GM23338 (cell line): ENCODE data around the gene ARMH4. TPM values are rescaled to one million over a fixed set of nuclear protein-coding genes. Genes with fewer than 3 reads are reported as not detected.

Source experiments
- ATAC-seq: fragments of 200-7000 bp; cut with Tn5 transposase; 3 replicates; pipeline ENCODE4 v1.9.1; 2020
- DNase-seq: peaks from one replicate; pipeline ENCODE4 v3.0.0-alpha.2; 2015; ENCODE audit warnings: low spot score
- H2AFZ ChIP-seq: fragments of 200-600 bp; sonication (generic); 2 replicates; pipeline ENCODE4 v1.8.0; 2016; ENCODE audit warnings: antibody characterized with exemption, mild to moderate bottlenecking, moderate library complexity
- H3F3A ChIP-seq: fragments of 200-600 bp; sonication (generic); replicated peaks from 2 replicates; pipeline ENCODE4 v1.8.0; 2017; ENCODE audit warnings: antibody characterized with exemption, mixed run types, low read depth
- H3K27ac ChIP-seq: fragments of 200-600 bp; sonication (generic); 2 replicates; pipeline ENCODE4 v1.6.1; 2016; ENCODE audit warnings: low read depth
- H3K27me3 ChIP-seq: fragments of 200-600 bp; sonication (generic); 2 replicates; pipeline ENCODE4 v1.8.0; 2016; ENCODE audit warnings: mild to moderate bottlenecking, mixed run types, moderate library complexity; ENCODE audit not compliant: insufficient read depth
- H3K36me3 ChIP-seq: fragments of 200-600 bp; sonication (generic); 2 replicates; pipeline ENCODE4 v1.8.0; 2016; ENCODE audit warnings: mild to moderate bottlenecking; ENCODE audit not compliant: insufficient read depth
- H3K4me1 ChIP-seq: fragments of 200-600 bp; sonication (generic); 2 replicates; pipeline ENCODE4 v1.8.0; 2016; ENCODE audit warnings: mild to moderate bottlenecking, moderate library complexity; ENCODE audit not compliant: insufficient read depth
- H3K4me2 ChIP-seq: fragments of 200-600 bp; sonication (generic); 2 replicates; pipeline ENCODE4 v1.7.1; 2017; ENCODE audit warnings: mixed run types
- H3K4me3 ChIP-seq: fragments of 200-600 bp; sonication (generic); 2 replicates; pipeline ENCODE4 v1.6.1; 2016; ENCODE audit warnings: mixed run types
- H3K79me2 ChIP-seq: fragments of 200-600 bp; sonication (generic); replicated peaks from 2 replicates; pipeline ENCODE4 v1.8.0; 2017; ENCODE audit warnings: mild to moderate bottlenecking; ENCODE audit not compliant: insufficient read depth
- H3K9me2 ChIP-seq: fragments of 200-600 bp; sonication (generic); 2 replicates; pipeline ENCODE4 v1.8.0; 2017; ENCODE audit not compliant: insufficient read depth
- H4K20me1 ChIP-seq: fragments of 200-600 bp; sonication (generic); replicated peaks from 2 replicates; pipeline ENCODE4 v1.8.0; 2017; ENCODE audit warnings: mild to moderate bottlenecking; ENCODE audit not compliant: insufficient read depth
- H3K27ac Mint-ChIP-seq: 2 replicates; pipeline ENCODE4 v1.8.0; 2020; ENCODE audit warnings: inconsistent platforms, mild to moderate bottlenecking, moderate library complexity, mixed read lengths
- H3K27me3 Mint-ChIP-seq: 3 replicates; pipeline ENCODE4 v1.8.0; 2022; ENCODE audit warnings: low read depth, mild to moderate bottlenecking, moderate library complexity, mixed read lengths, inconsistent platforms; ENCODE audit not compliant: insufficient read depth, poor library complexity
- H3K36me3 Mint-ChIP-seq: 3 replicates; pipeline ENCODE4 v1.8.0; 2021; ENCODE audit warnings: low read depth, mild to moderate bottlenecking, inconsistent platforms, moderate library complexity, mixed read lengths
- H3K4me1 Mint-ChIP-seq: 3 replicates; pipeline ENCODE4 v1.8.0; 2020; ENCODE audit warnings: mild to moderate bottlenecking, inconsistent platforms, mixed read lengths
- H3K4me3 Mint-ChIP-seq: 3 replicates; pipeline ENCODE4 v1.8.0; 2021; ENCODE audit warnings: moderate library complexity, mild to moderate bottlenecking, inconsistent platforms, mixed read lengths
- H3K9me3 Mint-ChIP-seq: 3 replicates; pipeline ENCODE4 v1.8.0; 2020; ENCODE audit warnings: moderate library complexity, mild to moderate bottlenecking, inconsistent platforms, mixed read lengths
- CREB1 ChIP-seq: fragments of 250-450 bp; sonication (Bioruptor Pico); IDR thresholded peaks from 2 replicates; pipeline ENCODE4 v1.5.0; 2020; ENCODE audit warnings: low read depth, mild to moderate bottlenecking, moderate library complexity
- EZH2 ChIP-seq: fragments of 200-600 bp; sonication (generic); IDR thresholded peaks from one replicate; pipeline ENCODE4 v1.8.0; 2017; ENCODE audit warnings: antibody characterized with exemption, mild to moderate bottlenecking, low read depth; ENCODE audit not compliant: unreplicated experiment
- EZH2phosphoT487 ChIP-seq: fragments of 200-600 bp; sonication (generic); IDR thresholded peaks from one replicate; pipeline ENCODE4 v1.8.1; 2018; ENCODE audit warnings: antibody characterized with exemption; ENCODE audit not compliant: unreplicated experiment
- JUNB ChIP-seq: IDR thresholded peaks from one replicate; pipeline ENCODE4 v1.6.1; 2016; ENCODE audit warnings: antibody characterized with exemption; ENCODE audit not compliant: unreplicated experiment
- NANOG ChIP-seq: IDR thresholded peaks from 2 replicates; pipeline ENCODE4 v1.6.1; 2016; ENCODE audit warnings: antibody characterized with exemption, borderline replicate concordance
- POLR2AphosphoS5 ChIP-seq: IDR thresholded peaks from 2 replicates; pipeline ENCODE4 v1.6.1; 2016; ENCODE audit warnings: antibody characterized with exemption, low read depth
- ZNF114 ChIP-seq: fragments of 250-450 bp; sonication (Bioruptor Pico); IDR thresholded peaks from 2 replicates; pipeline ENCODE4 v1.5.0; 2020; ENCODE audit warnings: mild to moderate bottlenecking, moderate library complexity
- polyA plus RNA-seq: library from polyadenylated mRNA; unstranded; fragments of >200 nt; fragmentation: Nextera tagmentation; extraction: Ambion mirVana; gene quantifications from 2 replicates; pipeline ENCODE4 v1.2.1, GENCODE V29; 2016
- total RNA-seq: library from RNA; depleted of rRNA; stranded (reverse); fragments of >200 nt; shearing (Covaris generic); gene quantifications from 2 replicates; pipeline ENCODE4 v1.2.3, GENCODE V29; 2014
- TF ChIP-seq, protein P1 (sequence below): fragments of 250-450 bp; sonication (Bioruptor Pico); IDR thresholded peaks from 2 replicates; pipeline ENCODE4 v1.5.0; 2020; ENCODE audit warnings: mild to moderate bottlenecking, moderate library complexity
- TF ChIP-seq, protein P2 (sequence below), 2 experiments: fragments of 200-600 bp in 1 of 2; sonication (generic) in 1 of 2; conservative IDR thresholded peaks; 2 replicates each; pipeline versions ENCODE4 v1.5.1 to v1.6.1; 2016 to 2017; ENCODE audit warnings: antibody characterized with exemption in 2 of 2, low read depth in 2 of 2, mild to moderate bottlenecking in 2 of 2, moderate library complexity in 1 of 2
- TF ChIP-seq, protein P3 (sequence below): IDR thresholded peaks from 2 replicates; pipeline ENCODE4 v1.6.1; 2016; ENCODE audit warnings: antibody characterized with exemption

The ARMH4 gene
- total and polyA plus RNA-seq, 2 experiments from 2014 or later = 15.5 to 20.2 TPM

DNA sequence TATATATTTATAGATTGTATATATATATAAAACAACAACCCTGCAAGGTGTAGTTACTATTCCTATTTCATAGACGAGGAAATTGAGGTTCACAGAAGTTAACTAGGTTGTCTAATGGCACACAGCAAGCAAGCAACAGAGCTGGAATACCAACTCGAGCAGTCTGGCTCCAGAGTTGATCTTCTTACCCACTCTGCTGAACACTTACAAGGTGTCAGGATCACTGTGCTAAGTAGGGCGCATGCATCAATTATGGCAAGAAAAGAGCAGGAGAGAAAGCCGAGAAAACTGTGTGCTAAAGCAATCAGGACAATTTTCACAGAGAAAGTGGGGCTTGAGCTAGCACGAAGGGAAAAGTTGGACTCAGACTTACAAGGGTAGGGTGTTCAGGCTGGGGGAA lies 15.9 kb upstream of the ARMH4 start (continued):
- TF ChIP-seq, protein P1, sequence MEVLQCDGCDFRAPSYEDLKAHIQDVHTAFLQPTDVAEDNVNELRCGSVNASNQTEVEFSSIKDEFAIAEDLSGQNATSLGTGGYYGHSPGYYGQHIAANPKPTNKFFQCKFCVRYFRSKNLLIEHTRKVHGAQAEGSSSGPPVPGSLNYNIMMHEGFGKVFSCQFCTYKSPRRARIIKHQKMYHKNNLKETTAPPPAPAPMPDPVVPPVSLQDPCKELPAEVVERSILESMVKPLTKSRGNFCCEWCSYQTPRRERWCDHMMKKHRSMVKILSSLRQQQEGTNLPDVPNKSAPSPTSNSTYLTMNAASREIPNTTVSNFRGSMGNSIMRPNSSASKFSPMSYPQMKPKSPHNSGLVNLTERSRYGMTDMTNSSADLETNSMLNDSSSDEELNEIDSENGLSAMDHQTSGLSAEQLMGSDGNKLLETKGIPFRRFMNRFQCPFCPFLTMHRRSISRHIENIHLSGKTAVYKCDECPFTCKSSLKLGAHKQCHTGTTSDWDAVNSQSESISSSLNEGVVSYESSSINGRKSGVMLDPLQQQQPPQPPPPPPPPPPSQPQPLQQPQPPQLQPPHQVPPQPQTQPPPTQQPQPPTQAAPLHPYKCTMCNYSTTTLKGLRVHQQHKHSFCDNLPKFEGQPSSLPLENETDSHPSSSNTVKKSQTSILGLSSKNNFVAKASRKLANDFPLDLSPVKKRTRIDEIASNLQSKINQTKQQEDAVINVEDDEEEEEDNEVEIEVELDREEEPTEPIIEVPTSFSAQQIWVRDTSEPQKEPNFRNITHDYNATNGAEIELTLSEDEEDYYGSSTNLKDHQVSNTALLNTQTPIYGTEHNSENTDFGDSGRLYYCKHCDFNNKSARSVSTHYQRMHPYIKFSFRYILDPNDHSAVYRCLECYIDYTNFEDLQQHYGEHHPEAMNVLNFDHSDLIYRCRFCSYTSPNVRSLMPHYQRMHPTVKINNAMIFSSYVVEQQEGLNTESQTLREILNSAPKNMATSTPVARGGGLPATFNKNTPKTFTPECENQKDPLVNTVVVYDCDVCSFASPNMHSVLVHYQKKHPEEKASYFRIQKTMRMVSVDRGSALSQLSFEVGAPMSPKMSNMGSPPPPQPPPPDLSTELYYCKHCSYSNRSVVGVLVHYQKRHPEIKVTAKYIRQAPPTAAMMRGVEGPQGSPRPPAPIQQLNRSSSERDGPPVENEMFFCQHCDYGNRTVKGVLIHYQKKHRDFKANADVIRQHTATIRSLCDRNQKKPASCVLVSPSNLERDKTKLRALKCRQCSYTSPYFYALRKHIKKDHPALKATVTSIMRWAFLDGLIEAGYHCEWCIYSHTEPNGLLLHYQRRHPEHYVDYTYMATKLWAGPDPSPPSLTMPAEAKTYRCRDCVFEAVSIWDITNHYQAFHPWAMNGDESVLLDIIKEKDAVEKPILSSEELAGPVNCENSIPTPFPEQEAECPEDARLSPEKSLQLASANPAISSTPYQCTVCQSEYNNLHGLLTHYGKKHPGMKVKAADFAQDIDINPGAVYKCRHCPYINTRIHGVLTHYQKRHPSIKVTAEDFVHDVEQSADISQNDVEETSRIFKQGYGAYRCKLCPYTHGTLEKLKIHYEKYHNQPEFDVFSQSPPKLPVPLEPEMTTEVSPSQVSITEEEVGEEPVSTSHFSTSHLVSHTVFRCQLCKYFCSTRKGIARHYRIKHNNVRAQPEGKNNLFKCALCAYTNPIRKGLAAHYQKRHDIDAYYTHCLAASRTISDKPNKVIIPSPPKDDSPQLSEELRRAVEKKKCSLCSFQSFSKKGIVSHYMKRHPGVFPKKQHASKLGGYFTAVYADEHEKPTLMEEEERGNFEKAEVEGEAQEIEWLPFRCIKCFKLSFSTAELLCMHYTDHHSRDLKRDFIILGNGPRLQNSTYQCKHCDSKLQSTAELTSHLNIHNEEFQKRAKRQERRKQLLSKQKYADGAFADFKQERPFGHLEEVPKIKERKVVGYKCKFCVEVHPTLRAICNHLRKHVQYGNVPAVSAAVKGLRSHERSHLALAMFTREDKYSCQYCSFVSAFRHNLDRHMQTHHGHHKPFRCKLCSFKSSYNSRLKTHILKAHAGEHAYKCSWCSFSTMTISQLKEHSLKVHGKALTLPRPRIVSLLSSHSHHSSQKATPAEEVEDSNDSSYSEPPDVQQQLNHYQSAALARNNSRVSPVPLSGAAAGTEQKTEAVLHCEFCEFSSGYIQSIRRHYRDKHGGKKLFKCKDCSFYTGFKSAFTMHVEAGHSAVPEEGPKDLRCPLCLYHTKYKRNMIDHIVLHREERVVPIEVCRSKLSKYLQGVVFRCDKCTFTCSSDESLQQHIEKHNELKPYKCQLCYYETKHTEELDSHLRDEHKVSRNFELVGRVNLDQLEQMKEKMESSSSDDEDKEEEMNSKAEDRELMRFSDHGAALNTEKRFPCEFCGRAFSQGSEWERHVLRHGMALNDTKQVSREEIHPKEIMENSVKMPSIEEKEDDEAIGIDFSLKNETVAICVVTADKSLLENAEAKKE (CRISPR knock-in tag) = no peak

DNA sequence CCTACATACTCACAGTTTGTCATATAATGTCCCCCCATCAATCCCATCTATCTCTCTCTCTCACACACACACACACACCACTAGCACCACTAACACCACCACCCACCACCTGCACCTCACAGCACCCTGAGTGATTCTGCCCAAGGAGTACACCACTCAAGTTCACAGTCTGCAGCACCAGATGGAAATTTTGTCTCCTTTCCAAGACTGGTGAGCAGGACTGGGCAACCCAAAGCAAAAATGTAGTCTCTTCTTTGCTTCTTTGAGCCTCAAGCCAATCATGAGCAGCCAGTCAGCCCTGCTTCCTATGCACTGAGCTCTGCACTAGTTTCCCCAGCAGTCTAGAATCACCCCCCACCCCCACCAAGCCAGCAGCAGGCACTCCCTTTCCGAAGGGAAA lies 15.0 kb upstream of the ARMH4 start:
- Histone ChIP-seq H3K4me1 (peaks cover 4% of the 10 kb centered on the region; the same call in 1 of the 2 replicates), H3K9me2 (no peaks in the 10 kb centered on the region), H2AFZ (peak overlapping the region; percentile 50; the same call in 1 of the 2 replicates), H3K27me3 (no peaks in the 10 kb centered on the region), H4K20me1 (no peaks in the 10 kb centered on the region), H3F3A (no peaks in the 10 kb centered on the region), H3K4me2 (no peak overlapping the region), H3K27ac (no peak overlapping the region), H3K36me3 (no peaks in the 10 kb centered on the region), H3K79me2 (no peaks in the 10 kb centered on the region), H3K4me3 (no peak overlapping the region)
- H3K27ac Mint-ChIP-seq = peak overlapping the region; percentile 46; the same call in 1 of the 2 replicates
- no peak for ATAC-seq
- H3K4me3 Mint-ChIP-seq = no peak overlapping the region
- H3K27me3 Mint-ChIP-seq = peaks cover 4% of the 10 kb centered on the region
- peaks cover 21% of the 10 kb centered on the region for H3K4me1 Mint-ChIP-seq
- H3K36me3 Mint-ChIP-seq = no peaks in the 10 kb centered on the region
- no peaks in the 10 kb centered on the region; the same call in 2 of the 3 replicates for H3K9me3 Mint-ChIP-seq
- no peak for DNase-seq
- no peak for TF ChIP-seq CREB1 (CRISPR knock-in tag)
- TF ChIP-seq, protein P2, sequence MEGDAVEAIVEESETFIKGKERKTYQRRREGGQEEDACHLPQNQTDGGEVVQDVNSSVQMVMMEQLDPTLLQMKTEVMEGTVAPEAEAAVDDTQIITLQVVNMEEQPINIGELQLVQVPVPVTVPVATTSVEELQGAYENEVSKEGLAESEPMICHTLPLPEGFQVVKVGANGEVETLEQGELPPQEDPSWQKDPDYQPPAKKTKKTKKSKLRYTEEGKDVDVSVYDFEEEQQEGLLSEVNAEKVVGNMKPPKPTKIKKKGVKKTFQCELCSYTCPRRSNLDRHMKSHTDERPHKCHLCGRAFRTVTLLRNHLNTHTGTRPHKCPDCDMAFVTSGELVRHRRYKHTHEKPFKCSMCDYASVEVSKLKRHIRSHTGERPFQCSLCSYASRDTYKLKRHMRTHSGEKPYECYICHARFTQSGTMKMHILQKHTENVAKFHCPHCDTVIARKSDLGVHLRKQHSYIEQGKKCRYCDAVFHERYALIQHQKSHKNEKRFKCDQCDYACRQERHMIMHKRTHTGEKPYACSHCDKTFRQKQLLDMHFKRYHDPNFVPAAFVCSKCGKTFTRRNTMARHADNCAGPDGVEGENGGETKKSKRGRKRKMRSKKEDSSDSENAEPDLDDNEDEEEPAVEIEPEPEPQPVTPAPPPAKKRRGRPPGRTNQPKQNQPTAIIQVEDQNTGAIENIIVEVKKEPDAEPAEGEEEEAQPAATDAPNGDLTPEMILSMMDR (conservative IDR thresholded peaks at IDR 0.05; ENCODE audit: low read depth in 2 of 2) = no peak
- TF ChIP-seq, protein P3, sequence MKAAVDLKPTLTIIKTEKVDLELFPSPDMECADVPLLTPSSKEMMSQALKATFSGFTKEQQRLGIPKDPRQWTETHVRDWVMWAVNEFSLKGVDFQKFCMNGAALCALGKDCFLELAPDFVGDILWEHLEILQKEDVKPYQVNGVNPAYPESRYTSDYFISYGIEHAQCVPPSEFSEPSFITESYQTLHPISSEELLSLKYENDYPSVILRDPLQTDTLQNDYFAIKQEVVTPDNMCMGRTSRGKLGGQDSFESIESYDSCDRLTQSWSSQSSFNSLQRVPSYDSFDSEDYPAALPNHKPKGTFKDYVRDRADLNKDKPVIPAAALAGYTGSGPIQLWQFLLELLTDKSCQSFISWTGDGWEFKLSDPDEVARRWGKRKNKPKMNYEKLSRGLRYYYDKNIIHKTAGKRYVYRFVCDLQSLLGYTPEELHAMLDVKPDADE = no peak
- no peak for TF ChIP-seq ZNF114
- TF ChIP-seq NANOG = no peak
- TF ChIP-seq EZH2phosphoT487 = no peak
- no peak for TF ChIP-seq POLR2AphosphoS5
- TF ChIP-seq EZH2 = no peak
- TF ChIP-seq JUNB = no peak
